ENCODE data around the gene SBK3.
"Not testable (repeated sequence)": the region's sequence is repeated elsewhere in the genome, so short reads cannot be mapped to it uniquely, and the experiment has no call there.

Gene SBK3

GRCh38 chr19:55578031-55578760 is 32.9 kb upstream of the SBK3 start:
- TF ChIP-seq ZNF8 (CRISPR knock-in tag; IDR thresholded peaks at IDR 0.05) (no peak), ESRRG (CRISPR knock-in tag; IDR thresholded peaks at IDR 0.05) (no peak), ZNF70 (CRISPR knock-in tag; IDR thresholded peaks at IDR 0.05) (no peak), BACH2 (CRISPR knock-in tag; IDR thresholded peaks at IDR 0.05; ENCODE audit: borderline replicate concordance) (no peak), CSRNP3 (CRISPR knock-in tag; IDR thresholded peaks at IDR 0.05) (no peak)
- ATAC-seq = no peak

- TF ChIP-seq ISL1 (CRISPR knock-in tag; IDR thresholded peaks at IDR 0.05) (no peak), GLIS3 (CRISPR knock-in tag; IDR thresholded peaks at IDR 0.05) (no peak), ZNF8 (CRISPR knock-in tag; IDR thresholded peaks at IDR 0.05) (no peak), ESRRG (CRISPR knock-in tag; IDR thresholded peaks at IDR 0.05) (no peak)
Measured at GRCh38 chr19:55576746-55577145, 31.4 kb upstream of the SBK3 start.

GRCh38 chr19:55573929-55574328 is 28.6 kb upstream of the SBK3 start:
- not testable (repeated sequence) for ATAC-seq

More at GRCh38 chr19:55576746-55577145, 31.4 kb upstream of the SBK3 start:
- no peak for ATAC-seq

- not testable (repeated sequence) for ATAC-seq
Measured at GRCh38 chr19:55569477-55569876, 24.1 kb upstream of the SBK3 start.

- no peak for ATAC-seq
- TF ChIP-seq ISL1 (CRISPR knock-in tag; IDR thresholded peaks at IDR 0.05) = no peak
- TF ChIP-seq ZFP3 (CRISPR knock-in tag; IDR thresholded peaks at IDR 0.05) = no peak
- no peak for TF ChIP-seq TSHZ2 (CRISPR knock-in tag; IDR thresholded peaks at IDR 0.05)
- TF ChIP-seq CSRNP3 (CRISPR knock-in tag; IDR thresholded peaks at IDR 0.05) = no peak
- TF ChIP-seq OSR1 (CRISPR knock-in tag; IDR thresholded peaks at IDR 0.05) = no peak
- no peak for TF ChIP-seq SNAI2 (CRISPR knock-in tag; IDR thresholded peaks at IDR 0.05)
- TF ChIP-seq ZFP30 (CRISPR knock-in tag; IDR thresholded peaks at IDR 0.05) = no peak
- no peak for TF ChIP-seq POU6F1 (CRISPR knock-in tag; IDR thresholded peaks at IDR 0.05; ENCODE audit: borderline replicate concordance, low read depth)
- TF ChIP-seq GLIS3 (CRISPR knock-in tag; IDR thresholded peaks at IDR 0.05) = no peak
- TF ChIP-seq ZNF70 (CRISPR knock-in tag; IDR thresholded peaks at IDR 0.05) = no peak
Measured at GRCh38 chr19:55567708-55568328, 22.5 kb upstream of the SBK3 start.

GRCh38 chr19:55566823-55567222 is 21.5 kb upstream of the SBK3 start:
- no peak for TF ChIP-seq OSR1 (CRISPR knock-in tag; IDR thresholded peaks at IDR 0.05)
- no peak for ATAC-seq

GRCh38 chr19:55563261-55563690 is 17.9 kb upstream of the SBK3 start:
- peak; percentile 82 for ATAC-seq
- no peak for TF ChIP-seq ZNF70 (CRISPR knock-in tag; IDR thresholded peaks at IDR 0.05)
- no peak for TF ChIP-seq ZFP3 (CRISPR knock-in tag; IDR thresholded peaks at IDR 0.05)
- TF ChIP-seq ZFP30 (CRISPR knock-in tag; IDR thresholded peaks at IDR 0.05) = no peak
- TF ChIP-seq ISL1 (CRISPR knock-in tag; IDR thresholded peaks at IDR 0.05) = no peak
- TF ChIP-seq CSRNP3 (CRISPR knock-in tag; IDR thresholded peaks at IDR 0.05) = no peak
- no peak for TF ChIP-seq ZNF565 (CRISPR knock-in tag; conservative IDR thresholded peaks at IDR 0.05; ENCODE audit: low read depth)
- no peak for TF ChIP-seq ZC3H10 (CRISPR knock-in tag; IDR thresholded peaks at IDR 0.05)

All from SK-N-SH treated with all-trans-retinoic acid at 6 μM for 48 hours (cell line).